ENCODE results near the gene CD82. TPM values are rescaled to one million over a fixed set of nuclear protein-coding genes. Genes with fewer than 3 reads are reported as not detected.

The CD82 gene
- total and polyA plus RNA-seq, 2 experiments from 2014 or later, result 4.8 to 6.0 TPM

DNA sequence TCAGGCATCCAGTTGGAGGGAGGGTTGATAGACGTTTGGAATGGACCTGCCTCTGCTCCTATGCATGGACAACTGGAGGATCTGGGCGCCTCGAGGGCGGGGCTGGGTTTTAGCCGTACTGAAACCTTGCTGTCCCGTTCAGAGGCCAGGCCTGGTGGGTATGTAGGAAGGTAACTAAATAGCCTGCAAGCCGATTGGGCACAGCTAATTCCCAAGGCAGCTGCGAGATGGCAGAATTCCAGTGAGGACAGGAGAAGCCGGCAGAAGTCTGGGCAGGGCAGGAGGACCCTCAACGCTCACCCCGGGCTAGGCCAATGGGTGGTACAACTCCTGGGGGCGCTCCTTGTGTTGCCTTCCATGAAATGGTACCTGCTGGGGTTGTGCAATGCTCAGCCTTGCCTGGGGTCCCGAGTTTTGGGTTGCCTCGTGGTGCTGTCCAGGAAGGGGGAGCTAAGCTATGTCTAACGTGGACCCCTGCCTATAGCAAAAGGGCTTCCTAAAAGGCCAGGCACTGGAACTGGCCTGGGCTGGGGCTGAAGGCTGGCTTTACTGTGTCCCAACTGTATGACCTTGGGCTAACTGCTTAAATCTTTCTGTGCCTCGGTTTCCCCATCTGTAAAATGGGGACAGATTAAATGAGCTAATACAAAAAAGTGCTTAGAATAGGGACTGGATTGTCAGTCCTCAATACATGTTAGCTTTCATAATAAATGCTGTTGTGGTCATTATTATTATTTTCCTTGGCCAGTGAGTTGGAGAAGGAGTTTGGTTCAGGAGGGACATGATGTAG, 30.1 kb upstream of the CD82 start:
- Histone ChIP-seq H3K27ac (no peak overlapping the region), H3K4me2 (ENCODE audit: unreplicated experiment) (no peak overlapping the region), H3K4me1 (ENCODE audit: insufficient read depth) (no peaks in the 10 kb centered on the region), H3K9me2 (ENCODE audit: insufficient read depth) (no peaks in the 10 kb centered on the region), H3K4me3 (no peak overlapping the region), H3K27me3 (replicated peaks; ENCODE audit: insufficient read depth) (peaks cover 14% of the 10 kb centered on the region), H3K36me3 (ENCODE audit: low read depth) (no peaks in the 10 kb centered on the region), H3K9ac (no peak overlapping the region), H3K9me3 (ENCODE audit: low read depth) (no peaks in the 10 kb centered on the region), H2AFZ (no peak overlapping the region), H3K79me2 (ENCODE audit: insufficient read depth) (no peaks in the 10 kb centered on the region), H4K20me1 (ENCODE audit: insufficient read depth) (no peaks in the 10 kb centered on the region), H3F3A (ENCODE audit: insufficient read depth) (no peaks in the 10 kb centered on the region)
- TF ChIP-seq EZH2phosphoT487 (IDR thresholded peaks at IDR 0.05; ENCODE audit: insufficient read depth, low read depth), result no peak
- no peak for TF ChIP-seq EZH2 (IDR thresholded peaks at IDR 0.05; ENCODE audit: insufficient read depth, poor library complexity, severe bottlenecking)
- 45 to 49% methylated on average over 16 of the region's 16 CpGs for WGBS, 2 experiments (ENCODE audit: low coverage in 1 of 2, low lambda C conversion rate in 2 of 2, missing lambda C conversion rate in 2 of 2)
- in situ Hi-C loops (cut with MboI), result loop anchor here (10.0 kb wide), 1 partner anchor 401 kb away; no protein-coding TSS in a partner anchor
- DNase-seq, result no peak

DNA sequence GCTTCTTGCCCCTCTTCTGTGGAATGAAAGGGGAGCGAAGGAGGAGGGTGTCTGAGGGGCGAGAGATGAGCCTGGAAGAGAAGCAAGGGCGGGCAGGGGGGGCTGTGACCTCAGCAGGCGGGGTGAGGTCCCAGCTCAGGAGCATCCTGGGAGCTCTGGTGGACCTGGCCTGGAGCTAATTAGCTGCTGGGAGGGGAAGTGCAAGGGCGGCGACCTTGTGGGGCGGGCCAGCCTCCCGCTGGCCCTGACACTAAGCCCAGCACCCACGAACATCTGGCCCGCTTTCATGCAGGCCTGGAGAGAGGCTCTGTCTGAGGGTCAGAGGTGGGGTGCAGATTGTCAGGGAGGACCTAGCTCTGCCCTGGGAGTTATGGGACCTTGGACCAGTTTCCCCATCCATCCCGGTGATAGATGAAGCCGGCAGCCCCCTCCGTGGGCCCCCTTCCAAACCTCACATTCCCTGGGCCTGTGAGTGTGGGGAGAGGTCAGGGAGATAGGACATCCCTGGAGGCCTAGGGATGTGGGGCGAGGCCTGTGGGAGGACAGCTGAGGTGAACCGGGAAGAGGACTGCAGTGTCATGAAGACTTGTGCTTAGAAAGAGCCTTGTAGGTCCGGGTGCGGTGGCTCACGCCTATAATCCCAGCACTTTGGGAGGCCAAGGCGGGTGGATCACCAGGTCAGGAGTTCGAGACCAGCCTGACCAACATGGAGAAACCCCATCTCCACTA, 28.5 kb upstream of the CD82 start:
- no peak overlapping the region for H2AFZ ChIP-seq
- H3K36me3 ChIP-seq (ENCODE audit: low read depth), result no peaks in the 10 kb centered on the region
- in situ Hi-C loops (cut with MboI), result loop anchor here (10.0 kb wide), 1 partner anchor 402 kb away; no protein-coding TSS in a partner anchor
- no peak overlapping the region for H3K9ac ChIP-seq
- no peak for DNase-seq
- H3F3A ChIP-seq (ENCODE audit: insufficient read depth), result no peaks in the 10 kb centered on the region
- peaks cover 9% of the 10 kb centered on the region; the same call in 1 of the 2 replicates for H3K27me3 ChIP-seq (replicated peaks; ENCODE audit: insufficient read depth)
- H3K4me3 ChIP-seq, result no peak overlapping the region
- no peaks in the 10 kb centered on the region for H4K20me1 ChIP-seq (ENCODE audit: insufficient read depth)
- H3K9me3 ChIP-seq (ENCODE audit: low read depth), result no peaks in the 10 kb centered on the region
- no peaks in the 10 kb centered on the region for H3K9me2 ChIP-seq (ENCODE audit: insufficient read depth)
- no peaks in the 10 kb centered on the region for H3K4me1 ChIP-seq (ENCODE audit: insufficient read depth)
- H3K79me2 ChIP-seq (ENCODE audit: insufficient read depth), result no peaks in the 10 kb centered on the region
- no peak overlapping the region for H3K4me2 ChIP-seq (ENCODE audit: unreplicated experiment)
- no peak overlapping the region for H3K27ac ChIP-seq
- TF ChIP-seq EZH2 (IDR thresholded peaks at IDR 0.05; ENCODE audit: insufficient read depth, poor library complexity, severe bottlenecking), result no peak
- no peak for TF ChIP-seq EZH2phosphoT487 (IDR thresholded peaks at IDR 0.05; ENCODE audit: insufficient read depth, low read depth)
- WGBS, 2 experiments (ENCODE audit: low coverage in 1 of 2, low lambda C conversion rate in 2 of 2, missing lambda C conversion rate in 2 of 2), result 75 to 85% methylated on average over 15 to 20 of the region's 20 CpGs

DNA sequence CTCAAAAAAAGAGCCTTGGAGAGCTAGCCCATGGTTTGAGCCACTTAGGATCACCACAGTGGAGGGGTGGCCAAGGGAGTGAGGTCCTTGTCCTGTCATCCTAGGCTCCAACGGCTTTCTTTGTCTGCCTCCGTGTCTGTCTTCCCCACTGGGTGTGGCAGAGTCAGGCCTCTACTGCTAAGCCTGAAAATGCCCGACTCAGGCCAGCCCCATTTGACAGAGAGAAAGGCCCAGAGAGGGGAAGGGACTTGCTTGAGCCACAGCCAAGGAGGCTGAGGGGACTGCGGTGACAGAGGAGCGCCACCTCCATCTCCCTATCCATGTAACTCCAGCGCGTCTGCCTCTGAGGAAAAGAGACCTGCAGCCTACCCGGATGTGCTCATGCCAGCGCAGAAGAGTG, 27.8 kb upstream of the CD82 start:
- Histone ChIP-seq H3F3A (ENCODE audit: insufficient read depth) (no peaks in the 10 kb centered on the region), H2AFZ (no peak overlapping the region), H3K27me3 (replicated peaks; ENCODE audit: insufficient read depth) (peaks cover 9% of the 10 kb centered on the region), H3K9ac (no peak overlapping the region), H3K27ac (no peak overlapping the region), H3K4me3 (no peak overlapping the region), H3K9me2 (ENCODE audit: insufficient read depth) (no peaks in the 10 kb centered on the region), H3K9me3 (ENCODE audit: low read depth) (no peaks in the 10 kb centered on the region), H3K79me2 (ENCODE audit: insufficient read depth) (no peaks in the 10 kb centered on the region), H4K20me1 (ENCODE audit: insufficient read depth) (no peaks in the 10 kb centered on the region), H3K4me2 (ENCODE audit: unreplicated experiment) (no peak overlapping the region), H3K4me1 (ENCODE audit: insufficient read depth) (no peaks in the 10 kb centered on the region), H3K36me3 (ENCODE audit: low read depth) (no peaks in the 10 kb centered on the region)
- in situ Hi-C loops (cut with MboI), result loop anchor here (10.0 kb wide), 1 partner anchor 403 kb away; no protein-coding TSS in a partner anchor
- TF ChIP-seq EZH2phosphoT487 (IDR thresholded peaks at IDR 0.05; ENCODE audit: insufficient read depth, low read depth) (no peak), EZH2 (IDR thresholded peaks at IDR 0.05; ENCODE audit: insufficient read depth, poor library complexity, severe bottlenecking) (no peak)
- DNase-seq, result no peak
- 70 to 79% methylated on average over 9 of the region's 9 CpGs for whole genome bisulfite sequencing, 2 experiments (ENCODE audit: low coverage in 1 of 2, low lambda C conversion rate in 2 of 2, missing lambda C conversion rate in 2 of 2)

DNA sequence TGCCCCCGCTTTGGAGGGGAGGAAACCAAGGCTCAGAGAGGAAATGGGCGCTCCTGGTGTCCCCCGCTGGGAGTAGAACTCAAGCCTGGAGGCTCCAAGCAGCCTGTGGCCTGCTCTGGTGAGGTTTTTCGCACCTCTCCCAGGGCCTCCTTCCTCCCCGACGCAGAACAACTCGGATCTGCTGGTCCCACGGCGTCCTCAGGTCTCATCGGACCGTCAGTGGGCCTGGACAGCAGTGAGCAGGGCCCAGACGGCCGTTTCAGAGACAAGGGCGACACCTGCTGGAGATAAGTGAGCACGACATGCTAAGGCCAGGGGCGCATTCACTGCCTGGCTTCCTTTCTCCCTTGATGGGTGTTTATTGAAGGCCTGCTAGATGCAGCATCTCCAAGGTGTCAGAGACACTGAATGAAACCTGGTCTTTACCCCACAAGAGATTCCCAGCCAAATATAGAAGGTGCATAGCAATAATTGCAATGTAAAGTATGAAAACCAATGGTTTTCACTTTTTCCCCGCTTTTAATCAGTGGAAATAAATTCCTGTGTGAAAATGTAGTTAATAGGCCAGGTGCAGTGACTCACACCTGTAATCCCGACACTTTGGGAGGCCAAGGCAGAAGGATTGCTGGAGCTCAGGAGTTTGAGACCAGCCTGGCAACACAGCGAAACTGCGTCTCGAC, 26.9 kb upstream of the CD82 start:
- Histone ChIP-seq H3K4me2 (ENCODE audit: unreplicated experiment) (no peak overlapping the region), H4K20me1 (ENCODE audit: insufficient read depth) (no peaks in the 10 kb centered on the region), H3K36me3 (ENCODE audit: low read depth) (no peaks in the 10 kb centered on the region), H3K27ac (no peak overlapping the region), H3K9me2 (ENCODE audit: insufficient read depth) (no peaks in the 10 kb centered on the region), H3K27me3 (replicated peaks; ENCODE audit: insufficient read depth) (peaks cover 15% of the 10 kb centered on the region), H3K4me1 (ENCODE audit: insufficient read depth) (no peaks in the 10 kb centered on the region), H3K79me2 (ENCODE audit: insufficient read depth) (no peaks in the 10 kb centered on the region), H3F3A (ENCODE audit: insufficient read depth) (no peaks in the 10 kb centered on the region), H3K4me3 (no peak overlapping the region), H2AFZ (peak overlapping the region; percentile 47; the same call in 1 of the 2 replicates), H3K9ac (no peak overlapping the region), H3K9me3 (ENCODE audit: low read depth) (no peaks in the 10 kb centered on the region)
- 28 to 29% methylated on average over 21 of the region's 21 CpGs for WGBS, 2 experiments (ENCODE audit: low coverage in 1 of 2, low lambda C conversion rate in 2 of 2, missing lambda C conversion rate in 2 of 2)
- in situ Hi-C loops (cut with MboI), result loop anchor here (10.0 kb wide), 1 partner anchor 404 kb away; no protein-coding TSS in a partner anchor
- TF ChIP-seq EZH2 (IDR thresholded peaks at IDR 0.05; ENCODE audit: insufficient read depth, poor library complexity, severe bottlenecking), result no peak
- TF ChIP-seq EZH2phosphoT487 (IDR thresholded peaks at IDR 0.05; ENCODE audit: insufficient read depth, low read depth), result no peak
- peak; percentile 81 for DNase-seq

Measured in GM23248 (cell line).